IMR-90 (cell line): Measurements from ENCODE around the gene ANXA4. TPM values are rescaled to one million over a fixed set of nuclear protein-coding genes. Genes with fewer than 3 reads are reported as not detected.

Experiments
- ATAC-seq: fragments of 200-7000 bp; cut with Tn5 transposase; 2 replicates; pipeline ENCODE4 v1.9.1; 2020; ENCODE audit warnings: low read depth, mild to moderate bottlenecking, moderate library complexity
- BruUV-seq: library from RNA; stranded (reverse); fragments of 400-500 nt; replicated peaks from 2 replicates; lab custom pipeline; 2021; lab: Mats Ljungman, UMichigan
- CTCF ChIA-PET: fragments of 300-600 bp; formaldehyde crosslinking; extraction: SDS; loops from one replicate; lab custom pipeline; 2021; ENCODE audit warnings: antibody characterized with exemption; lab: Yijun Ruan, JAX
- POLR2A ChIA-PET: fragments of 300-600 bp; sonication (Branson Sonifier 250); formaldehyde crosslinking; loops from one replicate; lab custom pipeline; 2022; ENCODE audit warnings: antibody characterized with exemption; ENCODE audit not compliant: unreplicated experiment; lab: Charles Lee
- DNase-seq: peaks from one replicate; pipeline ENCODE4 v3.0.0; 2013
- H2AFZ ChIP-seq: replicated peaks from 2 replicates; pipeline ENCODE3; 2013; ENCODE audit warnings: low read length, mild to moderate bottlenecking; ENCODE audit not compliant: poor library complexity
- H2AK5ac ChIP-seq: 2 replicates; pipeline ENCODE4 v1.6.1; 2013; ENCODE audit warnings: low read depth, low read length, inconsistent platforms
- H2AK9ac ChIP-seq: replicated peaks from 2 replicates; pipeline ENCODE3; 2013; ENCODE audit warnings: mild to moderate bottlenecking, low read depth, low read length, moderate library complexity; ENCODE audit not compliant: poor library complexity
- H2BK120ac ChIP-seq: 2 replicates; pipeline ENCODE4 v1.6.1; 2013; ENCODE audit warnings: low read depth, low read length, inconsistent platforms
- H2BK15ac ChIP-seq: 3 replicates; pipeline ENCODE4 v1.6.1; 2013; ENCODE audit warnings: low read depth, low read length, inconsistent platforms
- H2BK20ac ChIP-seq: 2 replicates; pipeline ENCODE4 v1.6.1; 2013; ENCODE audit warnings: low read depth, mild to moderate bottlenecking, inconsistent platforms, low read length, moderate library complexity
- H2BK5ac ChIP-seq: 2 replicates; pipeline ENCODE4 v1.6.1; 2013; ENCODE audit warnings: mild to moderate bottlenecking, low read depth, low read length, inconsistent platforms; ENCODE audit not compliant: poor library complexity, severe bottlenecking
- H3K14ac ChIP-seq: replicated peaks from 2 replicates; pipeline ENCODE4 v1.6.1; 2013; ENCODE audit warnings: low read depth, low read length, inconsistent platforms
- H3K18ac ChIP-seq: 2 replicates; pipeline ENCODE4 v1.6.1; 2013; ENCODE audit warnings: low read depth, low read length, control low read depth
- H3K23ac ChIP-seq: 2 replicates; pipeline ENCODE4 v1.6.1; 2013; ENCODE audit warnings: low read depth, low read length, inconsistent platforms
- H3K27ac ChIP-seq: 2 replicates; pipeline ENCODE4 v1.5.1; 2013; ENCODE audit warnings: mild to moderate bottlenecking, control low read depth, low read length; ENCODE audit not compliant: insufficient read depth
- H3K27me3 ChIP-seq: 2 replicates; pipeline ENCODE4 v1.6.1; 2013; ENCODE audit warnings: low read length; ENCODE audit not compliant: control insufficient read depth, insufficient read depth
- H3K36me3 ChIP-seq: 2 replicates; pipeline ENCODE4 v1.6.1; 2013; ENCODE audit warnings: low read length, mixed read lengths; ENCODE audit not compliant: control insufficient read depth, insufficient read depth
- H3K4ac ChIP-seq: 2 replicates; pipeline ENCODE4 v1.6.1; 2013; ENCODE audit warnings: low read depth, low read length, inconsistent platforms
- H3K4me1 ChIP-seq: 2 replicates; pipeline ENCODE4 v1.6.1; 2013; ENCODE audit warnings: low read length, mixed read lengths; ENCODE audit not compliant: control insufficient read depth, insufficient read depth
- H3K4me2 ChIP-seq: 2 replicates; pipeline ENCODE4 v1.6.1; 2013; ENCODE audit warnings: low read depth, mild to moderate bottlenecking, control low read depth, low read length, moderate library complexity
- H3K4me3 ChIP-seq: 2 replicates; pipeline ENCODE4 v1.5.1; 2013; ENCODE audit warnings: low read depth, mild to moderate bottlenecking, control low read depth, low read length, moderate library complexity; ENCODE audit not compliant: insufficient read depth
- H3K56ac ChIP-seq: 2 replicates; pipeline ENCODE4 v1.6.1; 2013; ENCODE audit warnings: low read length, inconsistent platforms; ENCODE audit not compliant: insufficient read depth; ENCODE audit errors: extremely low read depth
- H3K79me1 ChIP-seq, 2 experiments: 2 replicates each; pipeline ENCODE4 v1.6.1; 2013; ENCODE audit warnings: low read length in 2 of 2, inconsistent platforms in 1 of 2, low read depth in 1 of 2
- H3K9ac ChIP-seq: 2 replicates; pipeline ENCODE4 v1.6.1; 2013; ENCODE audit warnings: low read depth, low read length, control low read depth
- H3K9me1 ChIP-seq: 2 replicates; pipeline ENCODE4 v1.6.1; 2013; ENCODE audit warnings: low read length, inconsistent platforms; ENCODE audit not compliant: insufficient read depth
- H3K9me3 ChIP-seq: 2 replicates; pipeline ENCODE4 v1.6.1; 2013; ENCODE audit warnings: low read length; ENCODE audit not compliant: control insufficient read depth, insufficient read depth
- H4K20me1 ChIP-seq: 2 replicates; pipeline ENCODE4 v1.6.1; 2013; ENCODE audit warnings: low read length, inconsistent platforms; ENCODE audit not compliant: insufficient read depth
- H4K5ac ChIP-seq: 2 replicates; pipeline ENCODE4 v1.6.1; 2013; ENCODE audit warnings: mild to moderate bottlenecking, low read depth, low read length, control low read depth
- H4K8ac ChIP-seq, 2 experiments: 2 replicates each; pipeline ENCODE4 v1.6.1; 2013; ENCODE audit warnings: low read depth in 2 of 2, low read length in 2 of 2, control low read depth in 1 of 2, inconsistent platforms in 1 of 2
- H4K91ac ChIP-seq: 2 replicates; pipeline ENCODE4 v1.6.1; 2013; ENCODE audit warnings: low read depth, low read length, inconsistent platforms; ENCODE audit not compliant: insufficient read depth
- BHLHE40 ChIP-seq: fragments of 150-350 bp; IDR thresholded peaks from 2 replicates; pipeline ENCODE4 v1.6.1; 2016; ENCODE audit warnings: mild to moderate bottlenecking, low read depth, low read length
- CEBPB ChIP-seq: IDR thresholded peaks from 2 replicates; pipeline ENCODE4 v1.6.1; 2012; ENCODE audit warnings: low read depth, low read length, improper control_type of control experiment
- CHD1 ChIP-seq: IDR thresholded peaks from 2 replicates; pipeline ENCODE4 v1.6.1; 2012; ENCODE audit warnings: low read depth, low read length, improper control_type of control experiment
- CTCF ChIP-seq: conservative IDR thresholded peaks from 2 replicates; pipeline ENCODE4 v1.5.1; 2012; ENCODE audit warnings: mild to moderate bottlenecking, low read depth, low read length, improper control_type of control experiment
- ELK1 ChIP-seq: fragments of 150-350 bp; IDR thresholded peaks from 2 replicates; pipeline ENCODE4 v1.6.1; 2016; ENCODE audit warnings: low read depth, mild to moderate bottlenecking, low read length, moderate library complexity, borderline replicate concordance
- FOS ChIP-seq: fragments of 150-350 bp; IDR thresholded peaks from 2 replicates; pipeline ENCODE4 v1.6.1; 2016; ENCODE audit warnings: low read depth, low read length
- MAFK ChIP-seq: IDR thresholded peaks from 2 replicates; pipeline ENCODE4 v1.6.1; 2012; ENCODE audit warnings: low read depth, low read length, improper control_type of control experiment
- MAZ ChIP-seq: IDR thresholded peaks from 2 replicates; pipeline ENCODE4 v1.6.1; 2012; ENCODE audit warnings: low read depth, mild to moderate bottlenecking, low read length, improper control_type of control experiment, moderate library complexity, borderline replicate concordance
- MXI1 ChIP-seq: IDR thresholded peaks from 2 replicates; pipeline ENCODE4 v1.6.1; 2012; ENCODE audit warnings: low read depth, mild to moderate bottlenecking, low read length, moderate library complexity, borderline replicate concordance
- NFE2L2 ChIP-seq: fragments of 150-350 bp; IDR thresholded peaks from 2 replicates; pipeline ENCODE4 v1.6.1; 2016; ENCODE audit warnings: low read depth, mild to moderate bottlenecking, low read length
- POLR2A ChIP-seq: IDR thresholded peaks from 2 replicates; pipeline ENCODE4 v1.6.1; 2012; ENCODE audit warnings: mild to moderate bottlenecking, low read depth, low read length
- RAD21 ChIP-seq: IDR thresholded peaks from 2 replicates; pipeline ENCODE4 v1.6.1; 2012; ENCODE audit warnings: low read length, improper control_type of control experiment
- RCOR1 ChIP-seq: IDR thresholded peaks from 2 replicates; pipeline ENCODE4 v1.6.1; 2012; ENCODE audit warnings: mild to moderate bottlenecking, low read length, improper control_type of control experiment; ENCODE audit not compliant: insufficient replicate concordance
- RFX5 ChIP-seq: IDR thresholded peaks from 2 replicates; pipeline ENCODE4 v1.8.0; 2012; ENCODE audit warnings: low read depth, mild to moderate bottlenecking, low read length, moderate library complexity
- SMC3 ChIP-seq: fragments of 150-350 bp; IDR thresholded peaks from 2 replicates; pipeline ENCODE4 v1.6.1; 2016; ENCODE audit warnings: low read depth, mild to moderate bottlenecking, antibody characterized with exemption, low read length, moderate library complexity
- USF2 ChIP-seq: fragments of 150-350 bp; IDR thresholded peaks from 2 replicates; pipeline ENCODE4 v1.6.1; 2017; ENCODE audit warnings: mild to moderate bottlenecking, antibody characterized with exemption, low read length, low read depth
- WGBS, 2 experiments: methylation state at CpG; one replicate each; pipeline versions ENCODE4 v1.1.5 to v1.1.7; 2013; ENCODE audit warnings: missing lambda C conversion rate in 2 of 2; ENCODE audit not compliant: insufficient read length in 1 of 2; ENCODE audit errors: extremely low coverage in 2 of 2; 5-methylcytosine and 5-hydroxymethylcytosine counted together
- dilution Hi-C: fragments of 300-500 bp; cut with HindIII; formaldehyde crosslinking; loops from one replicate; pipeline ENCODE4 v1.14.3; 2018; ENCODE audit warnings: low sequenced_read_pairs; ENCODE audit not compliant: unreplicated experiment
- in situ Hi-C: fragments of 300-500 bp; cut with MboI; formaldehyde crosslinking; loops from 3 replicates; pipeline ENCODE4 v1.14.3; 2019; ENCODE audit warnings: low sequenced_read_pairs, inconsistent platforms, mixed read lengths
- intact Hi-C: fragments of 100-400 bp; cut with micrococcal nuclease; formaldehyde crosslinking; loops from 2 replicates; pipeline ENCODE4 v1.10.0; 2022
- polyA plus RNA-seq, 3 experiments: library from polyadenylated mRNA; depleted of rRNA; stranded (reverse); fragments of >200 nt; gene quantifications; 2 replicates each; pipeline ENCODE4 v1.2.3, GENCODE V29; 2012; ENCODE audit warnings: low replicate concordance in 1 of 3
- total RNA-seq: library from RNA; depleted of rRNA; stranded (reverse); fragments of >200 nt; gene quantifications from 2 replicates; pipeline ENCODE4 v1.2.3, GENCODE V29; 2012

ANXA4 gene
- total and polyA plus RNA-seq, 2 of the 4 experiments (the other 2 are of a cell fraction) = 22.2 to 72.0 TPM

GRCh38 chr2:69765096-69765380 is 23.1 kb downstream of the ANXA4 start:
- Histone ChIP-seq H3K14ac (no peak overlapping the region), H2BK5ac (no peak overlapping the region), H4K91ac (no peak overlapping the region), H3K4me2 (no peak overlapping the region), H3K23ac (no peak overlapping the region), H4K20me1 (peaks cover 3% of the 10 kb centered on the region; the same call in 1 of the 2 replicates), H3K56ac (no peak overlapping the region), H3K27me3 (no peaks in the 10 kb centered on the region), H3K4me1 (peaks cover 11% of the 10 kb centered on the region), H2AFZ (no peak overlapping the region), H2AK5ac (no peak overlapping the region), H3K9ac (no peak overlapping the region), H3K79me1 (peaks cover 22 to 53% of the 10 kb centered on the region in 2 experiments), H3K4me3 (no peak overlapping the region), H3K36me3 (peaks cover 1% of the 10 kb centered on the region; the same call in 1 of the 2 replicates), H2BK15ac (no peak overlapping the region), H2BK20ac (no peak overlapping the region), H3K9me3 (no peaks in the 10 kb centered on the region), H2AK9ac (no peak overlapping the region), H4K5ac (no peak overlapping the region), H3K9me1 (peaks cover 6% of the 10 kb centered on the region), H4K8ac (no peak overlapping the region), H3K18ac (no peak overlapping the region), H3K27ac (no peak overlapping the region), H3K4ac (no peak overlapping the region), H2BK120ac (no peak overlapping the region)
- dilution Hi-C loops = no loop called here
- in situ Hi-C loops = no loop called here
- CTCF ChIA-PET = no interaction called here
- no CpG with 5 or more reads among the region's 2 CpGs for WGBS, 2 experiments
- ATAC-seq (no peak), DNase-seq (no peak)
- no TSS peak for BruUV-seq
- TF ChIP-seq RFX5 = no peak
- no peak for TF ChIP-seq FOS
- TF ChIP-seq SMC3 = no peak
- no peak for TF ChIP-seq CHD1
- no peak for TF ChIP-seq MXI1
- no peak for TF ChIP-seq POLR2A
- no peak for TF ChIP-seq RAD21
- TF ChIP-seq NFE2L2 = no peak
- TF ChIP-seq ELK1 = no peak
- no peak for TF ChIP-seq MAFK
- no peak for TF ChIP-seq USF2
- no peak for TF ChIP-seq MAZ
- TF ChIP-seq CTCF = no peak
- TF ChIP-seq CEBPB = no peak
- TF ChIP-seq BHLHE40 = no peak
- TF ChIP-seq RCOR1 = no peak
- intact Hi-C loops = no loop called here
- POLR2A ChIA-PET = no interaction called here
